Breast epithelium (tissue), 4 donors: ENCODE measurements around the gene RBBP8NL. TPM values are rescaled to one million over a fixed set of nuclear protein-coding genes. Genes with fewer than 3 reads are reported as not detected.

Source experiments
- DNase-seq, 2 donors: peaks; one replicate each; pipeline ENCODE4 v3.0.0-alpha.2; 2019; ENCODE audit warnings: low spot score in 2 of 2
- H3K27ac ChIP-seq, 2 donors: fragments of 200-600 bp; sonication (generic) in 1 of 2; one replicate each; pipeline ENCODE4 v1.5.1; 2016 to 2019; ENCODE audit warnings: mild to moderate bottlenecking in 1 of 2
- H3K27me3 ChIP-seq, 2 donors: fragments of 200-600 bp; sonication (generic) in 1 of 2; one replicate each; pipeline versions ENCODE4 v1.5.1 to v1.6.0; 2017 to 2019; ENCODE audit warnings: control low read depth in 1 of 2, mild to moderate bottlenecking in 1 of 2
- H3K36me3 ChIP-seq: fragments of 200-600 bp; one replicate; pipeline ENCODE4 v1.5.1; 2019
- H3K4me1 ChIP-seq, 2 donors: fragments of 200-600 bp; sonication (generic); one replicate each; pipeline ENCODE4 v1.5.1; 2016 to 2019; ENCODE audit warnings: control low read depth in 1 of 2
- H3K4me3 ChIP-seq, 3 donors: fragments of 200-600 bp; sonication (generic); 1 replicate in 2 of 3; 2 replicates in 1 of 3; pipeline ENCODE4 v1.5.1; 2016 to 2019; ENCODE audit warnings: mild to moderate bottlenecking in 3 of 3, moderate library complexity in 2 of 3
- H3K9me3 ChIP-seq, 2 donors: fragments of 200-600 bp; sonication (generic) in 1 of 2; one replicate each; pipeline ENCODE4 v1.5.1; 2016 to 2019; ENCODE audit warnings: control low read depth in 1 of 2
- CTCF ChIP-seq, 3 donors: fragments of 450-650 bp; IDR thresholded peaks; one replicate each; pipeline ENCODE4 v1.5.1; 2016 to 2017; ENCODE audit warnings: antibody characterized with exemption in 3 of 3, mild to moderate bottlenecking in 3 of 3, moderate library complexity in 3 of 3
- POLR2A ChIP-seq: fragments of 450-650 bp; IDR thresholded peaks from one replicate; pipeline ENCODE4 v1.6.1; 2016; ENCODE audit warnings: antibody characterized with exemption, mild to moderate bottlenecking, moderate library complexity
- POLR2AphosphoS5 ChIP-seq, 3 donors: sonication (generic); formaldehyde crosslinking; IDR thresholded peaks; one replicate each; pipeline ENCODE4 v1.6.1; 2017; ENCODE audit warnings: antibody characterized with exemption in 3 of 3
- intact Hi-C: fragments of 100-400 bp; cut with DNase I; formaldehyde crosslinking; loops from one replicate; pipeline ENCODE4 v1.15.1; 2023; ENCODE audit warnings: low total_unique reads
- total RNA-seq, 3 donors: library from RNA; depleted of rRNA; stranded (reverse); fragments of >200 nt; gene quantifications; one replicate each; pipeline ENCODE4 v1.1.0, GENCODE V29; 2016

The RBBP8NL gene
- total RNA-seq, 3 donors from 2014 or later, result 2.0 to 4.0 TPM; not detected in 1

GRCh38 chr20:62470001-62470400 is 42.7 kb upstream of the RBBP8NL start:
- no peak for DNase-seq
- Histone ChIP-seq H3K27ac (no peak overlapping the region), H3K36me3 (no peaks in the 10 kb centered on the region), H3K4me1 (no peaks in the 10 kb centered on the region), H3K9me3 (no peaks in the 10 kb centered on the region), H3K27me3 (peaks cover 9 to 93% of the 10 kb centered on the region in 2 donors), H3K4me3 (no peak overlapping the region)
- intact Hi-C loops, result loop anchor here (5.0 kb wide), 1 partner anchor 183 kb away; no protein-coding TSS in a partner anchor
- TF ChIP-seq POLR2A (no peak), CTCF (IDR thresholded peaks at IDR 0.05) (no peak), POLR2AphosphoS5 (IDR thresholded peaks at IDR 0.05) (no peak)

- Histone ChIP-seq H3K27me3 (peaks cover 4 to 87% of the 10 kb centered on the region in 2 donors), H3K4me3 (no peak overlapping the region), H3K9me3 (no peaks in the 10 kb centered on the region), H3K4me1 (no peaks in the 10 kb centered on the region), H3K27ac (no peak overlapping the region), H3K36me3 (no peaks in the 10 kb centered on the region)
- TF ChIP-seq POLR2A (no peak), POLR2AphosphoS5 (IDR thresholded peaks at IDR 0.05) (no peak), CTCF (IDR thresholded peaks at IDR 0.05) (no peak)
- no peak for DNase-seq
- intact Hi-C loops, result no loop called here
Measured at GRCh38 chr20:62469352-62469751, 42.0 kb upstream of the RBBP8NL start.

GRCh38 chr20:62466806-62467537 is 39.6 kb upstream of the RBBP8NL start:
- Histone ChIP-seq H3K27ac (no peak overlapping the region), H3K4me3 (no peak overlapping the region), H3K4me1 (no peaks in the 10 kb centered on the region), H3K36me3 (no peaks in the 10 kb centered on the region), H3K9me3 (no peaks in the 10 kb centered on the region), H3K27me3 (peaks cover 0 to 64% of the 10 kb centered on the region in 2 donors)
- intact Hi-C loops, result no loop called here
- TF ChIP-seq POLR2A, result no peak
- DNase-seq, result no peak

- TF ChIP-seq CTCF (IDR thresholded peaks at IDR 0.05) (no peak), POLR2A (no peak), POLR2AphosphoS5 (IDR thresholded peaks at IDR 0.05) (no peak)
- Histone ChIP-seq H3K27me3 (peaks cover 0 to 68% of the 10 kb centered on the region in 2 donors), H3K4me1 (no peaks in the 10 kb centered on the region), H3K9me3 (no peaks in the 10 kb centered on the region), H3K36me3 (no peaks in the 10 kb centered on the region), H3K4me3 (no peak overlapping the region), H3K27ac (no peak overlapping the region)
- no peak for DNase-seq
- intact Hi-C loops, result no loop called here
Measured at GRCh38 chr20:62466072-62466760, 38.9 kb upstream of the RBBP8NL start.

- Histone ChIP-seq H3K4me1 (no peaks in the 10 kb centered on the region), H3K4me3 (no peak overlapping the region), H3K36me3 (no peaks in the 10 kb centered on the region), H3K27ac (no peak overlapping the region), H3K27me3 (peaks cover 0 to 65% of the 10 kb centered on the region in 2 donors), H3K9me3 (no peaks in the 10 kb centered on the region)
- DNase-seq, result no peak
- TF ChIP-seq CTCF (IDR thresholded peaks at IDR 0.05), result no peak
- TF ChIP-seq POLR2A, result no peak
- no peak for TF ChIP-seq POLR2AphosphoS5 (IDR thresholded peaks at IDR 0.05)
- intact Hi-C loops, result no loop called here
Measured at GRCh38 chr20:62464990-62465389, 37.7 kb upstream of the RBBP8NL start.
